Measurements from ENCODE around the gene KLK8. TPM values are rescaled to one million over a fixed set of nuclear protein-coding genes. Genes with fewer than 3 reads are reported as not detected.

Gene KLK8
- not detected in 2 replicates for total RNA-seq (2014; rRNA removed; shearing (Covaris generic))

GRCh38 chr19:51001515-51001914, at the start of gene KLK8:
Gene KLK8, minus strand, starts transcription at chr19:51001604. Its CDS starts 437 bp downstream, at chr19:51001167.
- DNase-seq = no peak
- no peaks in the 10 kb centered on the region for H3K9me3 ChIP-seq (replicated peaks)
- no peaks in the 10 kb centered on the region for H3K4me1 ChIP-seq
- H3K36me3 ChIP-seq = no peaks in the 10 kb centered on the region
- H3K27ac ChIP-seq = no peak within 1 kb of the TSS
- no peaks in the 10 kb centered on the region for H3K27me3 ChIP-seq
- H3K4me3 ChIP-seq = no peak within 1 kb of the TSS

GRCh38 chr19:51047031-51047335, 45.6 kb upstream of the KLK8 start:
- H3K4me3 ChIP-seq = no peak overlapping the region
- DNase-seq = no peak
- no peaks in the 10 kb centered on the region for H3K9me3 ChIP-seq (replicated peaks)
- no peak overlapping the region for H3K27ac ChIP-seq
- no peaks in the 10 kb centered on the region for H3K4me1 ChIP-seq
- H3K27me3 ChIP-seq = no peaks in the 10 kb centered on the region
- no peaks in the 10 kb centered on the region for H3K36me3 ChIP-seq

DNA sequence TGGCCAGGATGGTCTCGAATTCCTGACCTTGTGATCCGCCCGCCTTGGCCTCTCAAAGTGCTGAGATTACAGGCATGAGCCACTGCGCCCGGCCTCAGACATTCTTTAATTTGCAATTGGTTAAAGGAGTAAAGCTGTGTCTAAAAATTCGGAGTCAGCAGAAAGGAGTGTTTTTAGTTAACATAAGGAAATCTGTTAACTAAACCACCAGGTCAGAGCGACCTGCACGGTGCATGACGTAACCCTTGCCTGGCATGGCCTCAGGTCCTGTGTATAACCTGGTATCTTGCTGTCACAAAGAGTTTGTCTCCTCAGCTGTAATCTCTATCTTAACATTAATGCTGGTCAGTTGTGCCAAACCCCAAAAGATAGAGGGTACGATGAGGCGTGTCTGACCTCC, 42.9 kb upstream of the KLK8 start:
- DNase-seq = no peak
- H3K27me3 ChIP-seq = no peaks in the 10 kb centered on the region
- H3K4me3 ChIP-seq = no peak overlapping the region
- H3K36me3 ChIP-seq = no peaks in the 10 kb centered on the region
- no peaks in the 10 kb centered on the region for H3K4me1 ChIP-seq
- no peaks in the 10 kb centered on the region for H3K9me3 ChIP-seq (replicated peaks)
- H3K27ac ChIP-seq = no peak overlapping the region

GRCh38 chr19:51043497-51043896, 42.1 kb upstream of the KLK8 start:
- Histone ChIP-seq H3K27me3 (no peaks in the 10 kb centered on the region), H3K9me3 (replicated peaks) (no peaks in the 10 kb centered on the region), H3K4me1 (no peaks in the 10 kb centered on the region), H3K36me3 (no peaks in the 10 kb centered on the region), H3K4me3 (no peak overlapping the region), H3K27ac (no peak overlapping the region)
- DNase-seq = no peak

- H3K36me3 ChIP-seq = no peaks in the 10 kb centered on the region
- no peaks in the 10 kb centered on the region for H3K4me1 ChIP-seq
- H3K27ac ChIP-seq = no peak overlapping the region
- no peak for DNase-seq
- H3K9me3 ChIP-seq (replicated peaks) = no peaks in the 10 kb centered on the region
- H3K27me3 ChIP-seq = no peaks in the 10 kb centered on the region
- H3K4me3 ChIP-seq = no peak overlapping the region
These were observed 38.7 kb upstream of the KLK8 start for GRCh38 chr19:51040151-51040550.

- no peak for DNase-seq
- Histone ChIP-seq H3K36me3 (no peaks in the 10 kb centered on the region), H3K4me3 (no peak overlapping the region), H3K4me1 (no peaks in the 10 kb centered on the region), H3K9me3 (replicated peaks) (no peaks in the 10 kb centered on the region), H3K27me3 (no peaks in the 10 kb centered on the region), H3K27ac (no peak overlapping the region)
These were observed 35.1 kb upstream of the KLK8 start for GRCh38 chr19:51036519-51036918.

- Histone ChIP-seq H3K9me3 (replicated peaks) (no peaks in the 10 kb centered on the region), H3K4me1 (no peaks in the 10 kb centered on the region), H3K4me3 (no peak within 1 kb of the TSS), H3K36me3 (no peaks in the 10 kb centered on the region), H3K27me3 (no peaks in the 10 kb centered on the region), H3K27ac (no peak within 1 kb of the TSS)
- no peak for DNase-seq
These were observed 33.3 kb upstream of the KLK8 start, which contains the start of gene KLK12 for GRCh38 chr19:51034704-51035103. Gene KLK12, minus strand, starts transcription at chr19:51035002. Its CDS starts 381 bp downstream, at chr19:51034621.

DNA sequence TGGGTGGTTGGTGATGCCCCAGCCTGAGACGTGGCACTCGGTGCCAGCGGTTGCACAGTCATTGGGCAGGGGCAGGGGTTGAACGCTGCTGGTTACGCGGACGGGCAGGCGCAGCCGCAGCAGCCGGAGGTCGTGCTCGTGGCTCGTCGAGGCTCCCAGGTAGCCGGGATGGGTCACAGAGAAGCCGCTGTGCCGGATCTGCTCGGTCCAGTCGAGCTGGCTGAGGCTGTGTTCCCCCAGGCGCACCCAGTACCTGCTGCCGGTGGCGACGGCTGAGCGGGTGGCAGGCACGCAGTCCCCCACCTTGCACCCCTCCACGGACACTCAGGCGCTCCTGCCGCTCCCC, 30.4 kb upstream of the KLK8 start:
- H3K27ac ChIP-seq = no peak overlapping the region
- DNase-seq = no peak
- no peak overlapping the region for H3K4me3 ChIP-seq
- H3K36me3 ChIP-seq = no peaks in the 10 kb centered on the region
- no peaks in the 10 kb centered on the region for H3K27me3 ChIP-seq
- no peaks in the 10 kb centered on the region for H3K9me3 ChIP-seq (replicated peaks)
- no peaks in the 10 kb centered on the region for H3K4me1 ChIP-seq

GRCh38 chr19:51031220-51031879, 29.9 kb upstream of the KLK8 start:
- Histone ChIP-seq H3K9me3 (replicated peaks) (no peaks in the 10 kb centered on the region), H3K4me3 (no peak overlapping the region), H3K4me1 (no peaks in the 10 kb centered on the region), H3K27me3 (peaks cover 4% of the 10 kb centered on the region; the same call in 1 of the 2 replicates), H3K36me3 (no peaks in the 10 kb centered on the region), H3K27ac (no peak overlapping the region)
- DNase-seq = no peak

DNA sequence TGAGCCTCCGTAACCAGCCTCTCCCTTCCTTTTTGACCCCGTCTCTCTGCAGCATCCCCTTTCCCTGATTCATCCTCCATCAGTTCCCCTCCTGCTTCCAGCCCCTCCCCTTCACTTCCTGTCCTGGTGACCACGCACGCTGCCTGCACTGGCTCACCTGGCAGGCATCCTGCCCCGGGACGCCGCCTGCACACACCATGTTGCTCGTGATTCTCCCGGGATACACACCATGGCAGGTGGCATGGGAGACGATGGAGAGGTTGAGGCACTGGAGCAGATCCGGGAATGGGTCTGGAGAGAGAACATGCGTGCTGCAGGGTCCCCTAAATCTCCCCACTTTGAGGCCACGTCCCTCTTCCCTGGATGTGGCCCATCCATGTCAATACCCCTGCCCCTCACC, 29.2 kb upstream of the KLK8 start:
- DNase-seq = no peak
- H3K4me1 ChIP-seq = no peaks in the 10 kb centered on the region
- no peaks in the 10 kb centered on the region for H3K36me3 ChIP-seq
- H3K4me3 ChIP-seq = no peak overlapping the region
- peaks cover 11% of the 10 kb centered on the region; the same call in 1 of the 2 replicates for H3K27me3 ChIP-seq
- H3K9me3 ChIP-seq (replicated peaks) = no peaks in the 10 kb centered on the region
- H3K27ac ChIP-seq = no peak overlapping the region

GRCh38 chr19:51029718-51030117, 28.3 kb upstream of the KLK8 start:
- Histone ChIP-seq H3K4me1 (no peaks in the 10 kb centered on the region), H3K36me3 (no peaks in the 10 kb centered on the region), H3K27ac (no peak overlapping the region), H3K27me3 (peaks cover 16% of the 10 kb centered on the region; the same call in 1 of the 2 replicates), H3K4me3 (no peak overlapping the region), H3K9me3 (replicated peaks) (no peaks in the 10 kb centered on the region)
- DNase-seq = peak in 1 of 2 experiments; percentile 17

DNA sequence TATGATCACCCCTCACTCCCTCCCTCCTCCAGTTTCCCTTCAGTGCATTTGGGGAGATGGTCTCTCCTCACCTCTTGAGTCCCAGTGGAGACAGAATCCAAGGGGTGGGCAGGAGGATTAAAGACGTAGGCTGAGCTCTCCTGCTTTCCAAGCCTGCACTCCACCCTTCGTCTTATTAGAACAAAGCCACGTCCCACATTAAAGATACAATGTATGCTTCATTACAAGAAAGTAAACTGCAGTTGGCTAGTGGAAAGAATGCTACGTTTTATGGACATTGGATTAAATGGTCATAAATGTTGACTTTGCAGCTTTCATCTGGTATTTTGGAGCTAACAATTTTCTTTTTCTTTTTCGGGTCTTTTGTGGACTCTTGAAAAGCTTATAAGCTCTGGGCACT, 26.5 kb upstream of the KLK8 start:
- DNase-seq = no peak
- H3K9me3 ChIP-seq (replicated peaks) = no peaks in the 10 kb centered on the region
- H3K36me3 ChIP-seq = no peaks in the 10 kb centered on the region
- H3K4me3 ChIP-seq = no peak overlapping the region
- peaks cover 16% of the 10 kb centered on the region; the same call in 1 of the 2 replicates for H3K27me3 ChIP-seq
- H3K27ac ChIP-seq = no peak overlapping the region
- no peaks in the 10 kb centered on the region for H3K4me1 ChIP-seq

- H3K27ac ChIP-seq = no peak overlapping the region
- DNase-seq = no peak
These were observed 25.9 kb upstream of the KLK8 start for GRCh38 chr19:51027126-51027806.

GRCh38 chr19:51026554-51026831, 25.1 kb upstream of the KLK8 start, which contains the start of gene KLK11:
Gene KLK11, minus strand, starts transcription at chr19:51026616. Its CDS starts 985 bp downstream, at chr19:51025631.
- no peak for DNase-seq
- Histone ChIP-seq H3K4me1 (no peaks in the 10 kb centered on the region), H3K27me3 (peaks cover 16% of the 10 kb centered on the region; the same call in 1 of the 2 replicates), H3K27ac (no peak within 1 kb of the TSS), H3K4me3 (no peak within 1 kb of the TSS), H3K9me3 (replicated peaks) (no peaks in the 10 kb centered on the region), H3K36me3 (no peaks in the 10 kb centered on the region)

More at GRCh38 chr19:51027126-51027806, 25.9 kb upstream of the KLK8 start:
- Histone ChIP-seq H3K4me3 (no peak overlapping the region), H3K27me3 (peaks cover 16% of the 10 kb centered on the region; the same call in 1 of the 2 replicates), H3K4me1 (no peaks in the 10 kb centered on the region), H3K36me3 (no peaks in the 10 kb centered on the region), H3K9me3 (replicated peaks) (no peaks in the 10 kb centered on the region)

GRCh38 chr19:51025809-51026553, 24.6 kb upstream of the KLK8 start:
- no peaks in the 10 kb centered on the region for H3K36me3 ChIP-seq
- peaks cover 16% of the 10 kb centered on the region; the same call in 1 of the 2 replicates for H3K27me3 ChIP-seq
- no peak overlapping the region for H3K27ac ChIP-seq
- no peaks in the 10 kb centered on the region for H3K4me1 ChIP-seq
- no peak for DNase-seq
- no peaks in the 10 kb centered on the region for H3K9me3 ChIP-seq (replicated peaks)
- H3K4me3 ChIP-seq = no peak overlapping the region
